HL-60 (cell line): Measurements from ENCODE around the gene GPLD1.

Source experiments
- DNase-seq, 2 experiments: peaks; one replicate each; pipeline ENCODE4 v3.0.0-alpha.2; 2010 to 2020; ENCODE audit warnings: low read depth in 1 of 2, low spot score in 1 of 2
- H3K27ac ChIP-seq: fragments of 250-450 bp; sonication (Bioruptor Pico); replicated peaks from 2 replicates; pipeline ENCODE4 v1.5.1; 2020; ENCODE audit warnings: mild to moderate bottlenecking, moderate library complexity
- H3K27me3 ChIP-seq: fragments of 250-450 bp; sonication (Bioruptor Pico); 2 replicates; pipeline ENCODE4 v1.5.1; 2021; ENCODE audit warnings: mild to moderate bottlenecking, moderate library complexity; ENCODE audit not compliant: insufficient read depth, poor library complexity, severe bottlenecking
- H3K4me3 ChIP-seq: replicated peaks from 2 replicates; pipeline ENCODE4 v1.5.1; 2011; ENCODE audit warnings: mild to moderate bottlenecking, control low read depth, low read length; ENCODE audit not compliant: insufficient read depth
- CTCF ChIP-seq: IDR thresholded peaks from one replicate; pipeline ENCODE4 v1.5.1; 2011; ENCODE audit warnings: low read length, control low read depth, inconsistent platforms; ENCODE audit not compliant: insufficient read depth
- GABPA ChIP-seq: IDR thresholded peaks from 2 replicates; pipeline ENCODE4 v1.6.1; 2012; ENCODE audit warnings: low read depth
- POLR2AphosphoS5 ChIP-seq: IDR thresholded peaks from 2 replicates; pipeline ENCODE4 v1.6.1; 2012; ENCODE audit warnings: low read depth
- REST ChIP-seq: IDR thresholded peaks from 2 replicates; pipeline ENCODE4 v1.6.1; 2012; ENCODE audit warnings: low read depth; ENCODE audit not compliant: insufficient replicate concordance
- SPI1 ChIP-seq: IDR thresholded peaks from 2 replicates; pipeline ENCODE4 v1.6.1; 2012; ENCODE audit warnings: low read depth, mild to moderate bottlenecking, borderline replicate concordance

The GPLD1 gene

DNA sequence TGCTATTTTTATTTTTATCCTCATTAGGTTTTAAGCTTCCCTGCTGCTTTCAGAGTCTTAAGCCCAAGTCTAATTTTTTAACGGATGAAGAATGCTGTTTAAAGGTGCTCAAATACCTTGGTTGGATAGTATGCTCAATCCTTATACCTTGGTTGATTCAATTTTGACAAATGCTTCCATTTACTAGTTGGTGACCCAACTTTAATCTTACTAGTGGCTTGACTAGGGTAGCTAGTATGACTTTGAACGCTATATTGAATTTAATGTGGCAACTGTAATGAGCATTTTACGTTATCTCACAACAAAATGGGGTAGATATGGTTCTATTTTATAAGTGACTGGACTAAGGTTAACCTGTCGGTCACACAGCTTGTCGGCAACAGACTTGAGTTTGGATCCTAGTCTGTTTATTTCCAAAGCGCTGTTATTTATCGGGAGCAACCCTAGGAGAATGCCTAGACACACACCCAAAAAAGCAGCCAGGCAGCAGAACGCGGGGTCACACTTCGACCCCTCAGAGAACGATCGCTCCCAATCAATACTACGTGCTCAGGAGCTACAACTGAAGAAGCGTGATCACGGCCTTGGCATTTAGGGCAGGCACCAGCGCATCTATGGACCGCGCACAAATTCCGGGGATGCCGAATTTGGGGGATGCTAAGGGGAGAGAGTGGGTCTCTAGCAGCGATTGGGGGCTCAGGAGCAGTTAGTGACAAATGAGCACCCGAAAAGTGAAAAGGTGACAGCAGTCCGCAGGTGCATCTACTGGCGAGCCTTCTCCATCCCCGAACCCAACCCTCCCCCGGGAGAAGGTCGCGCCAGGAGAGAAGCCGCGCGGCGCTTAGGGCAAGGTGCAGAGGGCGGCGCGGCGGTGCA, 4.8 kb upstream of the GPLD1 start:
- DNase-seq, result no peak
- no peak overlapping the region for H3K27ac ChIP-seq
- peak overlapping the region; percentile 57 for H3K4me3 ChIP-seq
- H3K27me3 ChIP-seq, result peaks cover 7% of the 10 kb centered on the region
- no peak for TF ChIP-seq REST
- TF ChIP-seq SPI1, result no peak
- TF ChIP-seq POLR2AphosphoS5, result no peak
- TF ChIP-seq GABPA, result no peak
- TF ChIP-seq CTCF, result no peak

- no peak overlapping the region for H3K27ac ChIP-seq
- H3K4me3 ChIP-seq, result no peak overlapping the region
- no peak for DNase-seq
- TF ChIP-seq POLR2AphosphoS5 (no peak), GABPA (no peak), REST (no peak), CTCF (no peak), SPI1 (no peak)
- H3K27me3 ChIP-seq, result peaks cover 7% of the 10 kb centered on the region
Observed at GRCh38 chr6:24492475-24492874, 3.1 kb upstream of the GPLD1 start.

GRCh38 chr6:24490948-24491347, 1.6 kb upstream of the GPLD1 start:
- DNase-seq, result no peak
- H3K4me3 ChIP-seq, result no peak overlapping the region
- TF ChIP-seq SPI1, result no peak
- no peak for TF ChIP-seq CTCF
- TF ChIP-seq GABPA, result no peak
- no peak for TF ChIP-seq POLR2AphosphoS5
- TF ChIP-seq REST, result no peak
- H3K27me3 ChIP-seq, result peaks cover 7% of the 10 kb centered on the region
- no peak overlapping the region for H3K27ac ChIP-seq
